H1 (cell line): ENCODE measurements around the gene MIOX. TPM values are rescaled to one million over a fixed set of nuclear protein-coding genes. Genes with fewer than 3 reads are reported as not detected.
"Not testable (repeated sequence)": the region's sequence is repeated elsewhere in the genome, so short reads cannot be mapped to it uniquely, and the experiment has no call there.

ENCODE experiments used
- CTCF ChIA-PET: fragments of 300-600 bp; sonication (Branson Sonifier 250); formaldehyde crosslinking; loops from one replicate; lab custom pipeline; 2021; ENCODE audit not compliant: partially characterized antibody; lab: Charles Lee
- POLR2A ChIA-PET: fragments of 300-600 bp; sonication (Branson Sonifier 250); formaldehyde crosslinking; loops from one replicate; lab custom pipeline; 2021; ENCODE audit warnings: inconsistent platforms; ENCODE audit not compliant: partially characterized antibody; lab: Charles Lee
- DNase-seq, 2 experiments: peaks; one replicate each; pipeline versions ENCODE4 v3.0.0 to v3.0.0-alpha.2; 2010 to 2022; ENCODE audit warnings: low spot score in 2 of 2, low read depth in 1 of 2, mixed read lengths in 1 of 2
- FAIRE-seq: peaks from 2 replicates; lab custom pipeline; 2011; peaks lifted over from hg19 to GRCh38; lab: Jason Lieb, UNC
- H2AFZ ChIP-seq: 2 replicates; pipeline ENCODE4 v1.8.1; 2012; ENCODE audit warnings: low read length, inconsistent platforms
- H2AK5ac ChIP-seq: 2 replicates; pipeline ENCODE4 v1.6.1; 2013; ENCODE audit warnings: low read depth, low read length
- H2BK120ac ChIP-seq: replicated peaks from 2 replicates; pipeline ENCODE3; 2013; ENCODE audit warnings: low read depth, low read length, inconsistent platforms
- H2BK12ac ChIP-seq: 2 replicates; pipeline ENCODE4 v1.6.1; 2013; ENCODE audit warnings: low read depth, low read length
- H2BK15ac ChIP-seq: 2 replicates; pipeline ENCODE4 v1.6.1; 2013; ENCODE audit warnings: low read length
- H2BK20ac ChIP-seq: 2 replicates; pipeline ENCODE4 v1.6.1; 2013; ENCODE audit warnings: low read length
- H2BK5ac ChIP-seq: 2 replicates; pipeline ENCODE4 v1.6.1; 2013; ENCODE audit warnings: low read depth, low read length
- H3K14ac ChIP-seq: 2 replicates; pipeline ENCODE4 v1.6.1; 2013; ENCODE audit warnings: inconsistent platforms; ENCODE audit not compliant: insufficient read length
- H3K18ac ChIP-seq: 2 replicates; pipeline ENCODE4 v1.6.1; 2013; ENCODE audit warnings: low read length; ENCODE audit errors: extremely low read depth
- H3K23ac ChIP-seq: 2 replicates; pipeline ENCODE4 v1.6.1; 2013; ENCODE audit warnings: inconsistent platforms; ENCODE audit not compliant: insufficient read length
- H3K23me2 ChIP-seq: 2 replicates; pipeline ENCODE4 v1.6.1; 2013; ENCODE audit warnings: low read depth, low read length
- H3K27ac ChIP-seq: 2 replicates; pipeline ENCODE4 v1.6.1; 2011; ENCODE audit warnings: low read depth, low read length, inconsistent platforms
- H3K27me3 ChIP-seq, 4 experiments: replicated peaks in 1 of 4; 1 replicate in 1 of 4; 2 replicates in 3 of 4; pipeline versions ENCODE4 v1.6.1 to v1.8.1; 2011 to 2013; ENCODE audit warnings: low read length in 3 of 4, mild to moderate bottlenecking in 3 of 4, inconsistent platforms in 2 of 4, mixed read lengths in 2 of 4, moderate library complexity in 1 of 4; ENCODE audit not compliant: control insufficient read depth in 3 of 4, insufficient read depth in 3 of 4; ENCODE audit errors: extremely low read depth in 1 of 4
- H3K36me3 ChIP-seq, 4 experiments: 2 replicates each; pipeline versions ENCODE4 v1.6.1 to v1.8.1; 2011 to 2013; ENCODE audit warnings: mild to moderate bottlenecking in 4 of 4, low read length in 3 of 4, moderate library complexity in 2 of 4, control low read depth in 1 of 4, inconsistent platforms in 1 of 4; ENCODE audit not compliant: insufficient read depth in 4 of 4, control insufficient read depth in 2 of 4
- H3K4ac ChIP-seq: replicated peaks from 2 replicates; pipeline ENCODE3; 2013; ENCODE audit warnings: low read length, low read depth, mixed read lengths, inconsistent platforms; ENCODE audit not compliant: insufficient read length
- H3K4me1 ChIP-seq, 4 experiments: replicated peaks in 1 of 4; 1 replicate in 1 of 4; 2 replicates in 3 of 4; pipeline versions ENCODE4 v1.6.1 to v1.8.1; 2011 to 2013; ENCODE audit warnings: low read length in 3 of 4, inconsistent platforms in 2 of 4, mixed read lengths in 1 of 4; ENCODE audit not compliant: insufficient read depth in 4 of 4, control insufficient read depth in 3 of 4
- H3K4me2 ChIP-seq, 2 experiments: 2 replicates each; pipeline versions ENCODE4 v1.6.1 to v1.8.1; 2011 to 2013; ENCODE audit warnings: low read depth in 2 of 2, low read length in 2 of 2, control low read depth in 1 of 2, inconsistent platforms in 1 of 2, mild to moderate bottlenecking in 1 of 2; ENCODE audit not compliant: insufficient read depth in 1 of 2
- H3K4me3 ChIP-seq, 4 experiments: fragments of 200-600, 300-600 bp in 1 of 4; sonication (generic), shearing (Covaris generic), sonication (Bioruptor Twin) in 1 of 4; 2 replicates each; pipeline versions ENCODE4 v1.5.1 to v1.8.1; 2011 to 2016; ENCODE audit warnings: low read length in 4 of 4, low read depth in 3 of 4, control low read depth in 2 of 4, inconsistent platforms in 2 of 4, mild to moderate bottlenecking in 2 of 4, mixed read lengths in 1 of 4, moderate library complexity in 1 of 4; ENCODE audit not compliant: insufficient read depth in 2 of 4; ENCODE audit errors: extremely low read depth in 1 of 4
- H3K56ac ChIP-seq: replicated peaks from 2 replicates; pipeline ENCODE3; 2013; ENCODE audit warnings: low read depth, mild to moderate bottlenecking, mixed read lengths, low read length, inconsistent platforms; ENCODE audit not compliant: insufficient read length
- H3K79me1 ChIP-seq: 2 replicates; pipeline ENCODE4 v1.6.1; 2013; ENCODE audit warnings: low read depth, low read length, control low read depth
- H3K79me2 ChIP-seq, 2 experiments: 2 replicates each; pipeline versions ENCODE4 v1.6.1 to v1.8.1; 2012 to 2013; ENCODE audit warnings: low read length in 2 of 2, mild to moderate bottlenecking in 2 of 2, inconsistent platforms in 1 of 2; ENCODE audit not compliant: insufficient read depth in 2 of 2, control insufficient read depth in 1 of 2
- H3K9ac ChIP-seq, 4 experiments: replicated peaks in 1 of 4; 1 replicate in 1 of 4; 2 replicates in 3 of 4; pipeline versions ENCODE4 v1.6.1 to v1.8.1; 2011 to 2013; ENCODE audit warnings: low read depth in 3 of 4, low read length in 3 of 4, control low read depth in 2 of 4, mild to moderate bottlenecking in 2 of 4, moderate library complexity in 2 of 4, inconsistent platforms in 1 of 4; ENCODE audit errors: extremely low read depth in 1 of 4
- H3K9me3 ChIP-seq, 2 experiments: 2 replicates each; pipeline versions ENCODE4 v1.6.1 to v1.8.1; 2012 to 2013; ENCODE audit warnings: mild to moderate bottlenecking in 2 of 2, moderate library complexity in 2 of 2, control low read depth in 1 of 2, inconsistent platforms in 1 of 2, low read depth in 1 of 2, low read length in 1 of 2, mixed read lengths in 1 of 2; ENCODE audit not compliant: insufficient read depth in 2 of 2
- H4K20me1 ChIP-seq, 2 experiments: replicated peaks in 1 of 2; 2 replicates each; pipeline versions ENCODE3 to v1.8.1; 2011 to 2013; ENCODE audit warnings: inconsistent platforms in 2 of 2, low read length in 2 of 2, mild to moderate bottlenecking in 1 of 2; ENCODE audit not compliant: insufficient read depth in 2 of 2, control insufficient read depth in 1 of 2
- H4K5ac ChIP-seq: 2 replicates; pipeline ENCODE4 v1.6.1; 2013; ENCODE audit warnings: low read length, low read depth, mixed read lengths, inconsistent platforms; ENCODE audit not compliant: insufficient read length
- H4K8ac ChIP-seq: 2 replicates; pipeline ENCODE4 v1.8.0; 2013; ENCODE audit warnings: mild to moderate bottlenecking, moderate library complexity, low read length, inconsistent platforms; ENCODE audit not compliant: insufficient read depth; ENCODE audit errors: extremely low read depth
- H4K91ac ChIP-seq: replicated peaks from 2 replicates; pipeline ENCODE3; 2013; ENCODE audit warnings: low read length, mixed read lengths, inconsistent platforms; ENCODE audit not compliant: insufficient read length
- WGBS, 2 experiments: shearing (Covaris generic) in 1 of 2; methylation state at CpG; one replicate each; pipeline versions ENCODE4 v1.1.6 to v1.1.7; 2013 to 2015; ENCODE audit warnings: low lambda C conversion rate in 2 of 2, mixed read lengths in 2 of 2, inconsistent platforms in 1 of 2, low coverage in 1 of 2, missing lambda C conversion rate in 1 of 2; ENCODE audit not compliant: insufficient replicate concordance in 2 of 2, insufficient coverage in 1 of 2, insufficient read length in 1 of 2; ENCODE audit errors: extremely low coverage in 1 of 2, missing lambda C conversion rate in 1 of 2; 5-methylcytosine and 5-hydroxymethylcytosine counted together
- polyA plus RNA-seq, 7 experiments: library from polyadenylated mRNA; depleted of rRNA in 3 of 7; stranded (reverse) in 5 of 7; unstranded in 2 of 7; fragments of >200 nt in 5 of 7; fragments of 200-250 nt in 2 of 7; gene quantifications; 1 replicate in 5 of 7; 2 replicates in 1 of 7; 4 replicates in 1 of 7; pipeline versions ENCODE4 v1.2.1 to v1.2.3, GENCODE V29; 2011 to 2013; ENCODE audit warnings: missing spikeins in 2 of 7, mixed read lengths in 2 of 7
- total RNA-seq: library from RNA; stranded (reverse); fragmentation: NEBNext Ultra II Directional; extraction: Animal tissue kit (Norgen Biotek cat#: 25700); gene quantifications from 2 replicates; pipeline ENCODE4 v1.2.1, GENCODE V29; 2021

The MIOX gene
- total and polyA plus RNA-seq, 2 of the 8 experiments (the other 6 are each of a cell fraction or from before 2014, with no cell fraction given): 0.30 to 0.32 TPM

DNA sequence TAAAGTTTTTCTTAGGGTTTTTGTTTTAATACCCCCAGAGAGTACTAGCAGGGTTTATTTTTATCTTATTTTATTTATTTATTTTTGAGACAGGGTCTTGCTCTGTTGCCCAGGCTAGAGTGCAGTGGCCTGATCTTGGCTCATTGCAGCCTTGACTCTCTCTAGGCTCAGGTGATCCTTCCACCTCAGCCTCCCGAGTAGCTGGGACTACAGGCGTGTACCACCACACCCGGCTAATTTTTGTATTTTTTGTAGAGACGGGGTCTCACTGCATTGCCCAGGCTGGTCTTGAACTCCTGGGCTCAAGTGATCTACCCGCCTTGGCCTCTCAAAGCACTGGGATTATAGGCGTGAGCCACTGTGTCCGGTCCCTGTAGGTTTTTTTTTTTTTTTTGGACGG, 33.5 kb downstream of the MIOX start:
- H3K27ac ChIP-seq, H2BK5ac ChIP-seq, H4K5ac ChIP-seq, H3K9me3 ChIP-seq, POLR2A ChIA-PET, H3K9ac ChIP-seq, H2BK120ac ChIP-seq, H2BK12ac ChIP-seq, H3K4ac ChIP-seq, H2BK15ac ChIP-seq, H3K23me2 ChIP-seq, H3K18ac ChIP-seq, H3K27me3 ChIP-seq, DNase-seq, H3K23ac ChIP-seq, H3K79me2 ChIP-seq, H3K79me1 ChIP-seq, FAIRE-seq, H2AFZ ChIP-seq, H3K4me3 ChIP-seq, H4K91ac ChIP-seq, H4K8ac ChIP-seq, H3K4me2 ChIP-seq, H3K4me1 ChIP-seq, H3K56ac ChIP-seq, H2BK20ac ChIP-seq, H3K14ac ChIP-seq, H2AK5ac ChIP-seq, CTCF ChIA-PET: not testable (repeated sequence)
- peaks cover 4 to 25% (median 19%) of the 10 kb centered on the region in 4 experiments; a peak in 7 of 8 replicates for H3K36me3 ChIP-seq
- WGBS, 2 experiments: 88% methylated on average over 7 of the region's 8 CpGs; no CpG with 5 or more reads in 1 of the 2 experiments
- peaks cover 6 to 20% of the 10 kb centered on the region in 2 experiments for H4K20me1 ChIP-seq
